GF-D8 (cell line): ENCODE measurements around the gene EYS.

ENCODE experiments used
- DNase-seq: peaks from one replicate; lab custom pipeline; 2025; lab: John Stamatoyannopoulos, UW

Gene EYS

DNA sequence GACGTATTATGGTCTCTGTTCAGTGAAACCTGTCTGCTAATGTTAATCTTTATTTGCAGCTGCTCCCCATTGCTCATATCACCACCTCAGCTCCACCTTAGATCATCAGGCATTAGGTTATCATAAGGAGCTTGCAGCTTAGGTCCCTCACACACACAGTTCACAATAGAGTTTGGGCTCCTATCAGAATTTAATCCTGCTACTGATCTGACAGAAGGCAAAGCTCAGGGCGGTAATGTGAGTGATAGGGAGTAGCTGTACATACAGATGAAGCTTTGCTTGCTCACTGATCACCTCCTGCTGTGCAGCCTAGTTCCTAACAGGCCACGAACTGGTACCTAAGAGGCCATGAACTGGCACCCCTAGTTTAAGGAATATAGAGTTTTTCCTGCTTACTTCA is 989.7 kb downstream of the EYS start:
- DNase-seq, result no peak

DNA sequence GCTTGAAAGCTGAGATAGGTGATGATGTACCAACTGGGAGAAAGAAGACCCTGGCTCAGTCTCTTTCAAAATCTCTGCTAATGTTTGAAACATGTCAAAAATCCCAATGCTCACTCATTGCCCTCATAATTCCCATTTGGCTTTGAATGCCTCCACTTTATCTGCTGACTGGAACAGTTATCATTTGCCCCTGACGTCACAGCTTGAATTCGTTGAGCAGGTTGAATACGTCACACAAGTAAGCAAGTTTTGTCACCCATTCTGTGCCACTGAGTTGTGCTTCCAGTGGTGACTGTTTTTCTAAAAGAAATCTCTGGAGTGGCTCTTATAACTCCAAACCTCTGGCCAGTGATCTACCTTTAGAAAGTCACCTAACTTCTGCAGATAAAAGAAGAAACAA is 991.4 kb downstream of the EYS start:
- no peak for DNase-seq

DNA sequence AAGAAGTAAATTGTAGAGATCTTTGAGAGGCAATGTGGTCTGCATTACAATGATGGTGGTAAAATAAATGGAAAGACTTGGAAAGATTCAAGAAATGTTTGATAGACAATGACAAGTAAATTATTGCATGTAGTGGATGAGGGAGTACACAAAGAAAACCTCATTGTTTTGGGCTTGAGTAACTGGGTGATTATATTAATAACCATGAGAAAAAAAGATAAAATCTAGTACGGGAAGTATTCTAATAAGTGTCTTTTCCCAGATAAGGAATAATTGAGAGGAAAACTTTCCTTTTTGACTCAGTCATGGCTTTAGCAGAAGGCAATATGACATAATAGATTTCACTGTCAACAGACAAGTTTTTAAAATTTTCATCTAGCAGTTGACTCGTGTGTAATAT is 993.0 kb downstream of the EYS start:
- no peak for DNase-seq

DNA sequence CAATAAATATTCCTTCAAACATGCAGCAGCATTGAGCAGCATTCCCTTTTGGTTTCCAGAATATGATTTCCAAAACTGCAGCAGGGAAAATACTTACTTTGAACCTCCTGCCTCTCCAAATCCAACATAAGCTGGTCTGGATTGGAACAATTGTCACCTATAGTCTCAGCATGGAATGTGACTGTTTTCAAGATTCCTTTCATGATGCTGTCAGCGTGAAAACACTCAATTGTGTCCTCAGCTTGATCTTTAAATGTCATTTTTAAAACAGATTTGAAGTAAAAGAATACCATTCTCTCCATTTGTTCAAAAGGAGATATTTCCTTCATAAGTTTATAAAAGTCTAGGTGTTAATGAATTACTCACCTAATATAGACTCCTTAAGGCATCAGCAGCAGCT is 993.9 kb downstream of the EYS start:
- no peak for DNase-seq

GRCh38 chr6:64712606-64713005 is 994.4 kb downstream of the EYS start:
- DNase-seq, result no peak

DNA sequence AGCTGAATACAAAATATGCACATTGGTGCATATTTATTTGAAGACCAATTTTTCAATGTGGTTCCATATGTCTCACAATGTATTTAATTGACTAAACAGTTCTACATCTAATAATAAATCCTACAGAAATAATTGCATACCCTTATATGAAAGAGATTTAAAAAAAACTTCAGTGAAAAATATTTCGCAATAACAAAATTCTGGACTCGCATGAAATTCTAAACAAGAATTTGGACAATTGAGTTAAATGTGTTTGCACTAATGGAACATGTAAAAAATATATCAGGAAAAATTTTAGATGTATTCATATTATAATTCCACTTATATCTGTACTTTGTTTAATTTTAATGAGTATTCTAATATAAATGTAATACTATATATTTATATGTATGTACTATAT is 1003.1 kb downstream of the EYS start:
- DNase-seq, result no peak

DNA sequence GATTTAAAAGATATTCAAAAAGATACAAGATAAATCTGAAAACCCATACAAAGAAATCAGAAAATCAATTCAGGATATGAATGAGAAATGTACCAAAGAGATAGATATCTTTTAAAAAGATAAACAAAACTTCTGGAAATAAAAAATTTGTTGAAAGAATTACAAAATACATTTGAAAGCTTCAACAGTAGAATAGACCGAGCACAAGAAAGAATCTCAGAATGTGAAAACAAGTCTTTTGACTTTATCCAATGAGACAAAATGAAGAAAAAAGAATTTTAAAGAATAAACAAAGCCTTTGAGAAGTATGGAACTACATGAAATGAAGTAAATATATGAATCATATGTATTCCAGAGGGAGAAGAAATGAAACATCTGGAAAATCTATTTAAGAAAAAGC is 1011.0 kb downstream of the EYS start:
- no peak for DNase-seq

DNA sequence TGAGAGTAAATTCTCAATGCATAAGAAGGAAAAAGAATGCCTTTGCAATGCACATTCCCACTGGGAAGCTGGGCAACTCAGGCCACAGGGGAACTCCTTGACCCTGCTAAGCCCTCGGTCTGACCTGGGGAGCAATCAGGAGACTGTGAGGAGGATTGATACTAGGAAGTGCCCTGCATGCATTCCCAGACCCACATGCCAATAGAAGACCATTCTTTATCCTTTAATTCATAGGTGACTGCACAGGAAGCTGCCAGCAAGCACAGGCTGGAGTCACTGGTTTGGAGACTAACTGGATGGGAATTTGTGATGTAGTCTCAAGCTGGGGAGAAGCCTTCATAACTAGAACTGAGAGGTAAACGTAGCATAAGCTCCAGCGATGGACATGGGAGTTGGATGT is 1012.7 kb downstream of the EYS start:
- no peak for DNase-seq

GRCh38 chr6:64691064-64691463 is 1016.0 kb downstream of the EYS start:
- no peak for DNase-seq

DNA sequence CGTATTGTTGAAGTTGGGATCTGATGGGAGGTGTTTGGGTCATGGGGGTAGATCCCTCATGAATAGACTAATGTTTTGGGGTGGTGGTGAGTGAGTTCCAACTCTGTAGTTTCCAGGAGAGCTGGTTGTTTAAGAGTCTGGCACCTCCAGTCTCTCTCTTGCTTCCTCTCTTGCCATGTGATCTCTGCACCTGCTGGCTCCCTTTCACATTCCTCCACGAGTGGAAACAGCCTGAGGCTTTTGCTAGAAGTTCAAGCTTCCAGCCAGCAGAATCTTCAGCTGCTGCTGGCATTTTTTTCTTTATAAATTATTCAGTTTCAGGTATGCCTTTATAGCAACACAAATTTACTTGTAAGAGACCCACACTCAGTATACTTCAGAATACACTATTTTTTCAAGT is 1021.6 kb downstream of the EYS start:
- no peak for DNase-seq

- no peak for DNase-seq
Measured at GRCh38 chr6:64683682-64684081, 1023.3 kb downstream of the EYS start.

- DNase-seq, result no peak
Measured at GRCh38 chr6:64681416-64682160, 1025.4 kb downstream of the EYS start.

DNA sequence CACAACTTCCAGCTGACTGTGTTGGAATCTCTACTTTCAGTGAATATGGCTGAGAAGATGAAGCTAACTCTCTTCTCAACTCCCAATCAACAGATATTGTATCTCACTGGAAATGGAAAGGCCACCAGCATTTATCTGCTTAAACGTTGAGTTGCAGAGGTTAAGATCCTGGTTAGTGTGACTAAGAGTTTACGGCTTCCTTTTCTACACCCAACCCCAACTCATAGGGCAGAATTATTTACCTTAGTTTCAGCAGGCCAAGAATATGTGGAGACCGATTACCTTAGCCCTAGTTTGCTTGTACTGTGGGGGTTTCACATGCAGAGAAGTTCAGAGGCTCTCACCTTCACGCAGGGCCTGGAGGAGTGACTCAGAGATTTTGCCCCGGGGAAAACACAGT is 1026.6 kb downstream of the EYS start:
- DNase-seq, result no peak

DNA sequence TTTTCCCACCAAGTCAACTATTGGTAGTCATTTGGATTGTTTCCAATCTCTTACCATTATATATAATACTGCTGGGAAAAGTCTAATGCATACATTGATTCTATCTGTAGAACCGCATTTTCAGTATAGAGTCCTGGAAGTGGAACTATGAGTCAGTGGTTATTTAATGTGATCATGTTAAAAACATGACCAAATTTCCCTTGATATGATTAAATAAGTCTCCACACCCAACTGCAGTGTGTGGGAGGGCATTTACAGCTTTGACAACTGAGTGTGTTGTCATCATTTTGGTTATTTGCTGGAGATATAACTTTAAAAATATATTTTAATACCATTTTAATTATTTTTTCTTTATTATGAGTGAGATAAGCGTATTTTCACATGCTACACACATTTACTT is 1027.6 kb downstream of the EYS start:
- no peak for DNase-seq

- no peak for DNase-seq
Measured at GRCh38 chr6:64672651-64673050, 1034.4 kb downstream of the EYS start.

GRCh38 chr6:64672131-64672530 is 1034.9 kb downstream of the EYS start:
- no peak for DNase-seq

DNA sequence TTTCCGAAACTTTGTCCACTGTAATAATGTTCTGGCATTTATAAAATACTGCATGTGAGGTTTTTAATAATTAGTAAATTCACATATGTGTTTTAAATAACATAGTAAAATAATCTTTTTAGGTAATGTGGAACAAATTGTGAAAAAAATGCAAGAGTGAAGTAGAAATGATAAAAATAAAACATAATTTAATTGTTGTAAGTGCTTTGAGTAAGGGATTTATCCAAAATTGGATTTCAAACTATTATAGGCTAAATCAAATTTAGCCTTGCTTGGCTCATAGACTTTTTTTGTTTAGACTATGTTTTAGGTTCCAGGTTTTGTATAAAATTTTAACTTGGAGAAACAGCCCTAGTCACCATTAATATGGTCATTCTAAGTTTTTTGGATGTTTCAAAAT is 1041.9 kb downstream of the EYS start:
- DNase-seq, result no peak

DNA sequence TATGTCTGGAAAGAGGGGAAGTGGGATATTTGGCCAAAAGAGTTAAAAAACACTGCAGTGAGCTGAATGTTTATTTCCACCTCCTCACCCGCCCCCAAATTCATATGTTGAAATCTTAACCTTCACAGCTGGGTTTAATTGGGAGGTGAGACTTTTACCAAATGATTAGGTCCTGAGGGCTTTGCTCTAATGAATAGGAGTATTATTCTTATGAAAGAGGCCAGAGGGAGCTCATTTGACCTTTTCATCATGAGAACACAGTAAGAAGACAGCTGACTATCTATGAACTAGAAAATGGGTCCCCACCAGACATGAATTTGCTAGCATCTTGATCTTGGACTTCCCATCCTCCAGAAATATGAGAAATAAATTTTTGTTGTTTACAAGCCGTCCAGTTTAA is 1042.5 kb downstream of the EYS start:
- no peak for DNase-seq

DNA sequence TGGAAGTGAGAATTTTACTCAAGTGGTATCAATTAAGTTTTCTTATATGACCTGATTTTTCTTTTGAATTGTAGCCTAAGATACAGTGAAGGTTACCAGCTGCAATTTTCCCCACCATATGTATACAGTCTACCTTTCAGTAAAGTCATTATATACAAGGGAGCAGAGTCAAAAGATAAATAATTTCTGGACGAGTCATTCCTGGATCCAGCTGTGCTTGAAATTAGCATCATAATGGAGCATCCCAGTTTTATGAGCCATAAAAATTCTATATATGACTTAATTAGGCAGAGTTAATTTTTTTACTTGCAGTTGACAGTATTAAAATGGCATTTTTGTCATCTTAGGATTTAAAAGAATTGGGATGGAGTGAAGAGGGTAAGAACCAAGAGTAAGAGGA is 1063.0 kb downstream of the EYS start:
- DNase-seq, result no peak

- no peak for DNase-seq
Measured at GRCh38 chr6:64630901-64631300, 1076.1 kb downstream of the EYS start.

- no peak for DNase-seq
Measured at GRCh38 chr6:64622944-64623343, 1084.1 kb downstream of the EYS start.

- DNase-seq, result no peak
Measured at GRCh38 chr6:64602993-64603392, 1104.0 kb downstream of the EYS start.

- DNase-seq, result no peak
Measured at GRCh38 chr6:64591676-64592036, 1115.4 kb downstream of the EYS start.

DNA sequence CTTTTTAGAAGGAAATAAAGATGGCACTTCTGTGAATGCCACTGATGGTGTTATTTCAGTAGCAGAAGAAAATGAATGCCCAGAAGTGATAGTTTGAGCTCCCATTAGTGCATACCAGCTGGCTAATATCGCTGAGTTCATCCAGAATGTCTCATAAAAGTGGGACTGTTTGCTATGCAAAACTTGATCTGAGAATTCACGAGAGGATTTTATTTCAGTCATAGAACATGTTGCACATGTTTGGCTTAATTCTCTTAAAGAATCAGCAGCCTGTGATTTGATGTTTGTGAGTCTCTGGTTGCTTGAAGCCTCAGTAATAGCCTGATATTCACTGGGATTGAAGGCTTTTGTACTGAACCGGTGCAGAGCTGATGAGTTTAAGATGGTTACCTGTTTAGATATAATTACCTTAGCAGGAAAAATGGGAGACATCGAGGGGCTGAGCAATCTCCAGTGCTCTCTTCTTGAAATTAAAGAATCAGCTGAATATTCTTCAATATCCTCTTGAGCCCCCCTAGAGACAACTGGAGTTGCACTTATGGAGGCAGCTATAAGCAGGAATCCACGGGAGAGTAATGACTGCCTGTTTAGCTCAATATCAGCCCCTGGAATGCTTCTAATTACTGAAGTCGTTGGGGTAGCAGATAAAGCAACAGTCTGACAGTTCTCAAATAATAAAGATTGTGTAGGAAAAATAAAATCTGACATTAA is 1115.9 kb downstream of the EYS start:
- no peak for DNase-seq
